ENCODE results near the gene SIRT3.

The SIRT3 gene

GRCh38 chr11:282171-282570 is 46.0 kb upstream of the SIRT3 start:
- TF ChIP-seq CTCF (IDR thresholded peaks at IDR 0.05; ENCODE audit: low read depth, low read length): no peak
- no peak for DNase-seq (ENCODE audit: extremely low read depth, low read depth)

- DNase-seq (ENCODE audit: extremely low read depth, low read depth): no peak
- no peak for TF ChIP-seq CTCF (IDR thresholded peaks at IDR 0.05; ENCODE audit: low read depth, low read length)
These were observed 45.5 kb upstream of the SIRT3 start for GRCh38 chr11:281486-282161.

- no peak for TF ChIP-seq CTCF (IDR thresholded peaks at IDR 0.05; ENCODE audit: low read depth, low read length)
- no peak for DNase-seq (ENCODE audit: extremely low read depth, low read depth)
These were observed 44.8 kb upstream of the SIRT3 start for GRCh38 chr11:280706-281485.

- DNase-seq (ENCODE audit: extremely low read depth, low read depth): no peak
- no peak for TF ChIP-seq CTCF (IDR thresholded peaks at IDR 0.05; ENCODE audit: low read depth, low read length)
These were observed 44.0 kb upstream of the SIRT3 start for GRCh38 chr11:279966-280705.

DNA sequence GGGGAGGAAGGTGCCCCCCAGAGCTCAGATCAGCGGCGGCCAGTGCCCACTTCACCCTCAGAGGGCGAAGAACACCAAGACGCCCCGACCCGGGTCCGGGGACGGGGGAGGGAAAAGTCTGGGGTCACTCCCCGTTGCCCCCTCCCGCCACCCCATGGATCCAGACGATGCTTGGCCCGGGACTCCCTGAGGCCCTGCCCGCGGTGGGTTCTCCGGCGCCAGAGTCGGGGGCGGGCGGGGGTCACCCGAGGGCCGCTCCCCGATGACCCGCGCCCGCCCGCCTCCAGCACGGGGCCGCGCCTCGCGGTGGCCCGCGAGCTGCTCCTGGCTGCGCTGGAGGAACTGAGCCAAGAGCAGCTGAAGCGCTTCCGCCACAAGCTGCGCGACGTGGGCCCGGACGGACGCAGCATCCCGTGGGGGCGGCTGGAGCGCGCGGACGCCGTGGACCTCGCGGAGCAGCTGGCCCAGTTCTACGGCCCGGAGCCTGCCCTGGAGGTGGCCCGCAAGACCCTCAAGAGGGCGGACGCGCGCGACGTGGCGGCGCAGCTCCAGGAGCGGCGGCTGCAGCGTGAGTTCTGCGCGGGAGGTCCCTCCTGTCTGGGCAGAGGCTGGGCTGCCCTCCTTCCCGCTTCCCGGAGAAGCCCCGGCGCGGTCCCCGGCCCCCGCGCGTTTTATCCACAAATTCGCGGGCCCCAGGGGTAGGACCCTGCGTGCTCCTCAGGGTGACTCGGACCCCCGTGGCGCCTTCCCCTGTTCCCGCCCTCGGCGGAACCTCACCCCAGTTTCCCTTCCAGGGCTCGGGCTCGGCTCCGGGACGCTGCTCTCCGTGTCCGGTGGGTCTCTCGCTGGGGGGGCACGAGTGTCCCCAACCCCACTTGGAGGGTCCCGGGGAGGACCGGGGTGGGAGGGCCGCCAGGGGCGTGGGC is 43.2 kb upstream of the SIRT3 start:
- DNase-seq (ENCODE audit: extremely low read depth, low read depth): no peak
- TF ChIP-seq CTCF (IDR thresholded peaks at IDR 0.05; ENCODE audit: low read depth, low read length): no peak

DNA sequence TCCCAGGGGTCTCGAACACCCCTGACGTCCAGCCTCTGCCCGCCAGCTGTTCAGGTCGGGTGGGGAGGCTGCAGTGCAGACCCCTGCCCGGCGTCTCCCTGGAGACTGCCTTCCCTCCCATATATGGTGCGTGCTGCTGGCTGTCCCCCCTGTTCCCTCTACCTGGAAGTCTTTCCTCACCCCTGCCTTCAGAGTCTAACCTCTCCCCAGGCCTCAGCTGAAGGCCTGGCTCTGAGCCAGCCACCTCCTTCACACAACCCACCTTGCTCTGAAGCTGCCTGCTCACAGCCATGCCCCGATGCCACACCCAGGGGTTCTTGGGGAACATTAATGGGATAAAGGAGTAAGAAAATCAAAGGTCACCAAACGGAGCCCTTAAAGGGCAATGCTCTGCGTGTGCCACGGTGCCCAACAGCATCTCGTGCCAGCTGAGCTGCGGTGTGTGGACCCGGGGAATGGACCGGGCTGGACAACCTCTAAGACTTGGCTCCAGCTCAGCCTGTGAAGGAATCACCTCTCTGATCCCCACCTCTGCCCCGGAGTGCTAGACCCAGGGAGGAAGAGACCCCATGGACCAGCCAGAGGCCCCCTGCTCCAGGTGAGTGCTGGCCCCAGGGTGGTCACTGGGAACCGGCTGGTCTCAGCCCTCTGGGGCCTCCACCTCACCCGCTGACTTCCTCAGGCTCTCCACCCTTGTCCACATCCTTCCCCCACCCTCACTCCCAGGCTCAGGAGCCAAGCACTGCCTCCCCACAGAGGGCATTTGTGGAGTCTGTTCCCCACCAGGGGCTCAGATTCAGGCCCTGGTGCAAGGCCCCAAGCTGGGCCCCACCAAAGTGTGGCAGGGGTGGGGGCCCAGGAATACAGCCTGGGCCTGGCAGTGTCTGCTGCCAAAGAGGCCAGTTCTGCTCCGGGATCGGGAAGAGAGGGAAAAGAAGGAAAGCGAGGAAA is 42.1 kb upstream of the SIRT3 start, which contains the start of gene NLRP6:
Gene NLRP6 (plus strand): TSS at position 407 of the 951 bp plus-strand sequence. CDS start 163 bp downstream, at position 570.
- no peak for DNase-seq (ENCODE audit: extremely low read depth, low read depth)
- TF ChIP-seq CTCF (IDR thresholded peaks at IDR 0.05; ENCODE audit: low read depth, low read length): no peak
